ENCODE results near the gene RARA. TPM values are rescaled to one million over a fixed set of nuclear protein-coding genes. Genes with fewer than 3 reads are reported as not detected.
A peak's percentile ranks its signal among the peaks of the same experiment; 100 is the strongest.

RARA gene
- 10 to 100 TPM in 11 of 12 donors, not detected in 1; 43.8 to 85.4 (median 55.1) TPM for polyA plus RNA-seq (ENCODE audit: insufficient read length in 12 of 12)
- long read RNA-seq, donor 1, transcript RARA-202 (8 exons, 2,285 nt), result major isoform, 7 of 46 reads
- long read RNA-seq, donor 1, partial matches to known transcripts, result 28 of 46 reads
- long read RNA-seq, donor 1, other reads (novel, unspliced or antisense), result 6 of 46 reads
- long read RNA-seq, donor 2, partial matches to known transcripts, result 45 of 54 reads
- long read RNA-seq, donor 2, other reads (novel, unspliced or antisense), result 0 of 54 reads
- long read RNA-seq, donor 3, partial matches to known transcripts, result 15 of 19 reads
- long read RNA-seq, donor 3, other reads (novel, unspliced or antisense), result 0 of 19 reads
- long read RNA-seq, donor 4, partial matches to known transcripts, result 5 of 9 reads
- long read RNA-seq, donor 4, other reads (novel, unspliced or antisense), result 0 of 9 reads
- long read RNA-seq, donor 5, transcript RARA-204 (9 exons, 2,024 nt), result major isoform, 10 of 37 reads
- long read RNA-seq, donor 5, transcript RARA-202 (8 exons, 2,285 nt), result minor isoform, 8 of 37 reads
- long read RNA-seq, donor 5, partial matches to known transcripts, result 7 of 37 reads
- long read RNA-seq, donor 5, other reads (novel, unspliced or antisense), result 10 of 37 reads
- long read RNA-seq, donor 6, partial matches to known transcripts, result 20 of 25 reads
- long read RNA-seq, donor 6, other reads (novel, unspliced or antisense), result 0 of 25 reads
- long read RNA-seq, donor 7, partial matches to known transcripts, result 6 of 6 reads
- long read RNA-seq, donor 7, other reads (novel, unspliced or antisense), result 0 of 6 reads
- long read RNA-seq, donor 8, transcript RARA-202 (8 exons, 2,285 nt), result major isoform, 8 of 25 reads
- long read RNA-seq, donor 8, partial matches to known transcripts, result 14 of 25 reads
- long read RNA-seq, donor 8, other reads (novel, unspliced or antisense), result 0 of 25 reads
- long read RNA-seq, donor 9, partial matches to known transcripts, result 6 of 11 reads
- long read RNA-seq, donor 9, other reads (novel, unspliced or antisense), result 0 of 11 reads
- long read RNA-seq, donor 10, transcript RARA-204 (9 exons, 2,024 nt), result major isoform, 11 of 34 reads
- long read RNA-seq, donor 10, transcript RARA-202 (8 exons, 2,285 nt), result minor isoform, 6 of 34 reads
- long read RNA-seq, donor 10, partial matches to known transcripts, result 16 of 34 reads
- long read RNA-seq, donor 10, other reads (novel, unspliced or antisense), result 0 of 34 reads
- long read RNA-seq, donor 11, transcript RARA-204 (9 exons, 2,024 nt), result major isoform, 7 of 17 reads
- long read RNA-seq, donor 11, partial matches to known transcripts, result 7 of 17 reads
- long read RNA-seq, donor 11, other reads (novel, unspliced or antisense), result 0 of 17 reads

DNA sequence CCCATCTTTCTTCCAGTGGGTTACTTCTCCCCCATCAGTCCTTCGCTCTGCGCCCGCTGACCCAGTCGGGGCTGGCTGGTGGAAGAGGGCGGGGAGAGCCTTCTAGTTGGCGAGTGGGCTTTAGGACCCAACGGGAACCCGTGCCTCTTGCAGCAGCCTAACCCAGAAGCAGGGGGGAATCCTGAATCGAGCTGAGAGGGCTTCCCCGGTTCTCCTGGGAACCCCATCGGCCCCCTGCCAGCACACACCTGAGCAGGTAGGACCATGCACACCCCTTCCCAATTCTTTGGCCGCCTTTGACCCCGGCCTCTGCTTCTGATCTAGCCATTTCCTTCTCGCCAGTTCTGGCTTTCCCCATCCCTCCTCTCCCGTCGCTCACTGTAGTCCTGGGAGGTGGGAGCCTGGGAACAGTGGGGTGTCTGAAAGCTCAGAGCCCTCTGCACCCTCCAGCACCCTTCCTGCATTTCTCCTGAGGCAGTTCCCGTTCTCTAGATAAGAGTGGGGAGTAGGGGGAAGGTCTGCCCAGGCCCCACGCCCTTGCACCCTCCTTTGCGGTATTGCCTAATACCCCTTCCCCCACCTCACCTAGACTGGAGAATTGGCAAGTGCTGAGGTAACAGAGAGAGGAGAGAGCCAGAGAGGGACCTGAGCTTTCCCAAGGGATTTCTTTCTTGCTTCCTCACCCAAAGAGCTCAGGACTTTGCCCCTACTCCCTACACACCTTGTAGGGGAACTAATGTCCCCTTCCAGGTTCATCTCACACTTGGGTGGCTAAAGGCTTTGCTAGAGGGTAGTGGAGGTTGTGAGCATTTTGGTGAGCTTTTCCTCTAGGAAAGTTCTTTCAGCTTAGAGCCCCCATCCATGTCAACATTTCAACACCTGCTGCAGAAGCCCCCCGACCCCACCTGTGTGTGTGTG, at the start of gene RARA:
TSS of gene RARA (plus strand) at position 150 of the 918 bp plus-strand sequence. CDS start 22,039 bp downstream, outside the sequence.
- DNase-seq, result peak; percentile 64

DNA sequence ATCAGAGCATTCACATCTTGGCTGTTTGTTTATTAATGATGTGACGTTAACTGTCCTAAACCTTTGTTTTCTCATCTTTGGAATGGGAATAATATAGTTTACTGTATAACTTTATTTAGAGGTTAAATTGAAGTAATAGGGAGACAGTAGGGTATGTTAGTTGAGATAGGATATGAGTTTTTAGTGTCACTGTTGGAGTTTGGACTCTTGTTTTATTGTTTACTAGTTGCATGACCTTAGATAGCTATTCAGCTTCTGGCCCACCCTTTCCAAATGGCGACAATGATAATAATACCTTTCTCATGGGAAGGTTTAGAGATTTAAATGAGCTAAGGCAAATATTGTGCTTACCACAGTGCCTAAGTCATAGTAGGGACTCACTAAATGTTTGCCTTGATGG, 49.5 kb upstream of the RARA start:
- no peak for DNase-seq

GRCh38 chr17:40260528-40260927, 48.5 kb upstream of the RARA start:
- no peak for DNase-seq

GRCh38 chr17:40264458-40265185, 44.4 kb upstream of the RARA start:
- no peak for DNase-seq

GRCh38 chr17:40265337-40265736, 43.6 kb upstream of the RARA start:
- DNase-seq, result no peak

GRCh38 chr17:40266882-40267281, 42.1 kb upstream of the RARA start:
- DNase-seq, result no peak

DNA sequence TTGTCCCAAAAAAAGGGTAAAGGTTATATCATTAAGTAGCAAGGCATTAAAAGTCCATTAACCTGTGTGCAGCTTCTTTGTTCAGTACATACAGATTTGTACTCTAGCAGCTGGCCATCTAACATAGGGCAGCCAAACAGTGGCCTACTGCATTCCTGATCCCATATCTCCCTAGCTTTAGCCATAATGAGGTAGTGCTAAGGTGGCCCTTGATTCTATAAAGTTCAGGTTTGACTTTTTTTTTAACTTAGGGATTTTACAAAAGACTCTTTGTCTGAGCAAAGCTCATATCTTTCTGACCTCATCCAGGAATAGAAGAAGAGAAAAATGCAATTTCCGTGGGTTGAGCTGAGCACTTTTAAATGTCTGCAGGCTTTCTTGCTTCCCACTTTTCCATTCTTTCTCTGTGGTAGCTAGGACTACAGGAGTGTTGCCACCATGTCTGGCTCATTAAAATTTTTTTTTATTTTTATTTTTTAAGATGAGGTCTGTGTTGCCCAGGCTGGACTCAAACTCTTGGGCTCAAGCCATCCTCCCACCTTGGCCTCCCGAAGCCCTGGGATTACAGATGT, 40.8 kb upstream of the RARA start:
- DNase-seq, result no peak

GRCh38 chr17:40278414-40278813, 30.6 kb upstream of the RARA start:
- no peak for DNase-seq

DNA sequence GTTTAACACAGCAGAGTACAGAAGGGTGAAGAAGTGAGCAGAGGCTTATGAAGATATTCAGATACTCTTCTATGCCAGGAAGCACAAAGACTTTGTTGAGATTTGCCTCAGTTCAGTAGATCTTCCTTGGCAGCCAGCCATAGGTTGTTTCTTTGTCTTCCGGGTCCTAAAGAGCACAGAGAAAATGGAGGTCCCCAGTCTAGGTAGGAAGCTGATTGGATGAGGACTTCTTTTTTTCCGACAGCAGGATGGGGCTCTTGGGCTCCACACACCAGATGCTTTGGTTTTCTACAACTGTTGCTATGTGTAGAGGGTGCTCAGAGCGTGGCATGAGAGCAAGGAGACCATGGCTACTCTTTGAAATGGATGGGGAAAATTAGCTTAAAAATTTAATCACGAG, 29.6 kb upstream of the RARA start:
- DNase-seq, result no peak

DNA sequence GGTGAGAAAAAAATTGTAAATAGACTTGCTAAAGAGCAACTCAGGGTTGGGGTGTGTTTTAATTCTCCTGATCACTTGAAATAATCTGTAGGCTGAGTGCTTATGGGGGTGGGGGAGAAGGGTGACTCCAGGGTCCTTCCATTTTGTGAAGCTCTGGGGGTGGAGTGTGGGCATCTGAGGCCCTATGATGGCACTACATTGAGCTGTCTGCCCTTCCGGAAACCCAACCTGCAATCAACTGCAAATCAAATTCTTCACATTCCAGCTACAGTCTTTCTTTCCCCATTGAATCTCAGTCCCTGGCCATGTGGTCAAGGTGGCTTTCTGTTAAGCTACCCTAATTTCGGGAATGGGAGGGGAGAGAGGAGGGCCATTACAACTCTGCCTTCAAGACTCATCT, 27.3 kb upstream of the RARA start:
- no peak for DNase-seq

- no peak for DNase-seq
Measured at GRCh38 chr17:40283662-40284061, 25.3 kb upstream of the RARA start.

DNA sequence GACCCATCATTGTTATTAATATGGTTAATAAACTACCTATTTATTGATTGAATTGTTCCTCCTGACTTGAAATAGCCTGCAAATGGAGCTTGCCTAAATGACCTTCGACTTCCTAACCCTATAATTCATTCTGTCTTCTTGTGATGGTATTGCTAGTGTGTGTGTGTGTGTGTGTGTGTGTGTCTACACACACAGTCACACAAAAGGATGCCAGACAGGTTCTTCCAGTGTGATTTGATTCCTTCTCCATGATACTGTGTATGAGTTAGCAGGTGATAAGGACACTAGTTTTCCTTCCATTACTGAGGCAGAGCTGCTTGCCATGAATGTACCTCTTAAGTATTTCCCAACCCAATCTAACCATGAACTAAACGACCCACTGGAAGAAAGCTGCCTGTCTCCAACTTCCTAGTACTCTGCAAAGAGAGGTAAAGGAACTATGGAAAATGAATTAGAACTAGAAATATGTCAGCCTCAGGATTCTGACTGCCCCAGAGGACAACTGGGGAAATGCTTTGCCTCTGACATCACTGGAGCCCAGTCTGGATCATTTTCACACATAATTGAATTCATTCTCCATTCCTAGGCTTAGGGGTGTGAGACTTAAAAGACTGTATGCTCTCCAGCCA, 24.8 kb upstream of the RARA start:
- DNase-seq, result peak; percentile 78

DNA sequence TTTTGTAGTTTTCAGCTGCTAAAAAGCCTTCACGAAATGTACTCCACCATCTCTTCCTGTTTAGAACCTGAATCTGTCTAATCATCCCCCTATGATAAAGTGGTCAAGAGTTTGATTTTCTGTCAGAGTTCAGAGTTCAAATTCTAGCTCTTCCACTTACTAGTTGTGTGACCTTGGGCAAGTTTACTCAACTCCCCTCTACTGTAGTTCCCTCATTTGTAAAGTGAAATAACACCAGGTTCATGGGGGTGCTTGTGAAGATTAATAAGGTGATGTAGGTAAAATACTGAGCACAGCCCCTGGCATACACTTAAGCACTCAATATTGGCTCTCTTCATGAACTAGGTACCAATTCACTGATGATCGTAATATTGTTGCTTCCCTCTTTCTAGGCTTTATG, 22.5 kb upstream of the RARA start:
- no peak for DNase-seq

- DNase-seq, result no peak
Measured at GRCh38 chr17:40287159-40287493, 21.9 kb upstream of the RARA start.

GRCh38 chr17:40287494-40288369, 21.2 kb upstream of the RARA start, which contains the start of gene CDC6:
Gene CDC6 (plus strand): TSS chr17:40287879. CDS start chr17:40289421, 1,542 bp downstream.
- peak; percentile 99 for DNase-seq

DNA sequence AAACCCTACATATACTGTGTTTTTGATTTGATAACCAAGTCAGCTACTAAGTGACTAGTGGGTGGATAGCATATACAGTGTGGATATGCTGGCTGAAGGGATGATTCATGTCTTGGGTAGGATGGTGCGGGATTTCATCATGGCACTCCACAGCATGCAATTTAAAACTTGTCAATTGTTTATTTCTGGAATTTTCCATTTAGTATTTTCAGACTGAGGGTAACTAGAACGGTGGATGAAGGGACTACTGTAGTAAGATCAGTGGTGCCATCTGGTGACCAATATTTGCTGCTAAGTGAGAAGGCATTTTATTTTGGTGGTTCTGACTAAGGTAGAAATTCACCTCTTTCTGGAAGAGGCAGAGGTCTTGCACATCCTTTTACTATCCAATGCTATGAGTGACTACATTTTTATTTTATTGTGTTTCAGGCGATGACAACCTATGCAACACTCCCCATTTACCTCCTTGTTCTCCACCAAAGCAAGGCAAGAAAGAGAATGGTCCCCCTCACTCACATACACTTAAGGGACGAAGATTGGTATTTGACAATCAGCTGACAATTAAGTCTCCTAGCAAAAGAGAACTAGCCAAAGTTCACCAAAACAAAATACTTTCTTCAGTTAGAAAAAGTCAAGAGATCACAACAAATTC, 18.2 kb upstream of the RARA start:
- peak; percentile 72 for DNase-seq

DNA sequence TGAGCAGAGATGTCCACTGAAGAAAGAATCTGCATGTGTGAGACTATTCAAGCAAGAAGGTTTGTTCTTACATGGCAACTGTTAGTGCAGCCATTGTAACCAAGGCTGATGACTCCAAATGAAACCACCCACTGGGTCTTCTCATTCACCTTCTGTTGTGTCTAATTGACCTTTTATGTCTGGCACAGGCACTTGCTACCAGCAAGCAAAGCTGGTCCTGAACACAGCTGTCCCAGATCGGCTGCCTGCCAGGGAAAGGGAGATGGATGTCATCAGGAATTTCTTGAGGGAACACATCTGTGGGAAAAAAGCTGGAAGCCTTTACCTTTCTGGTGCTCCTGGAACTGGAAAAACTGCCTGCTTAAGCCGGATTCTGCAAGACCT, 17.7 kb upstream of the RARA start:
- no peak for DNase-seq

DNA sequence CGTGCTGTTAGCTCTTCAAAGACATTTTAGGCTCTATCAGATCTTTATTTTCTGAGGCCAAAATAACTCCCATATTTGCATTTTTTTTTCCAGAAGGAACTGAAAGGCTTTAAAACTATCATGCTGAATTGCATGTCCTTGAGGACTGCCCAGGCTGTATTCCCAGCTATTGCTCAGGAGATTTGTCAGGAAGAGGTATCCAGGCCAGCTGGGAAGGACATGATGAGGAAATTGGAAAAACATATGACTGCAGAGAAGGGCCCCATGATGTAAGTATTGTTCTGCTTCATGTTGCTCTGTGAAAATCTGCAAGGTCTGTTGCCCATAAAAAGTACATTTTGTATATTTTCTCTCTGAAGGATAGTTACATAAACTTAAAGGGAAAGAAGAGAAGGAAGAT, 15.6 kb upstream of the RARA start:
- peak; percentile 90 for DNase-seq
